Activated CD4-positive, alpha-beta T cell treated with anti-CD3 and anti-CD28 coated beads for 1 hour (primary cell): ENCODE results near the gene RPL29.

Experiments used
- DNase-seq: peaks from one replicate; pipeline ENCODE4 v3.0.0-alpha.2; 2020

The RPL29 gene

GRCh38 chr3:51961602-51962569, 33.8 kb downstream of the RPL29 start:
- DNase-seq, result no peak

- no peak for DNase-seq
These were observed 34.7 kb downstream of the RPL29 start for GRCh38 chr3:51961011-51961410.

- DNase-seq, result no peak
These were observed 35.3 kb downstream of the RPL29 start for GRCh38 chr3:51960386-51960785.

GRCh38 chr3:51959651-51960050, 36.0 kb downstream of the RPL29 start:
- DNase-seq, result no peak

- no peak for DNase-seq
These were observed 36.8 kb downstream of the RPL29 start for GRCh38 chr3:51958603-51959521.

GRCh38 chr3:51957520-51958205, 38.0 kb downstream of the RPL29 start:
- DNase-seq, result no peak

GRCh38 chr3:51955893-51956770, 39.6 kb downstream of the RPL29 start:
- no peak for DNase-seq

- DNase-seq, result no peak
These were observed 40.4 kb downstream of the RPL29 start, which contains the start of gene GPR62 for GRCh38 chr3:51955175-51955892. Gene GPR62 (plus strand): TSS chr3:51955381. CDS start chr3:51955653, 272 bp downstream.

GRCh38 chr3:51954713-51955112, 41.0 kb downstream of the RPL29 start:
- no peak for DNase-seq

- no peak for DNase-seq
These were observed 41.6 kb downstream of the RPL29 start for GRCh38 chr3:51954105-51954504.

GRCh38 chr3:51953445-51953844, 42.2 kb downstream of the RPL29 start:
- no peak for DNase-seq

- DNase-seq, result no peak
These were observed 44.8 kb downstream of the RPL29 start for GRCh38 chr3:51950899-51951298.

- DNase-seq, result no peak
These were observed 46.6 kb downstream of the RPL29 start for GRCh38 chr3:51949121-51949520.

GRCh38 chr3:51948016-51948580, 47.6 kb downstream of the RPL29 start:
- no peak for DNase-seq

- no peak for DNase-seq
These were observed 48.3 kb downstream of the RPL29 start for GRCh38 chr3:51947215-51947900.

- no peak for DNase-seq
These were observed 48.9 kb downstream of the RPL29 start for GRCh38 chr3:51946796-51947195.

GRCh38 chr3:51945926-51946705, 49.6 kb downstream of the RPL29 start:
- DNase-seq, result no peak

- DNase-seq, result no peak
These were observed 50.5 kb downstream of the RPL29 start for GRCh38 chr3:51945031-51945840.
